GM12872 (cell line): ENCODE measurements around the gene ATP5F1A.

Experiments
- CTCF ChIP-seq: IDR thresholded peaks from 3 replicates; pipeline ENCODE4 v1.5.1; 2011; ENCODE audit warnings: low read depth, mild to moderate bottlenecking, low read length, moderate library complexity; ENCODE audit not compliant: insufficient read depth

ATP5F1A gene

GRCh38 chr18:46097801-46098615, at the start of gene ATP5F1A:
ATP5F1A (minus strand) TSS chr18:46098296; CDS start chr18:46098231, 65 bp downstream.
- 0 out of 3 replicates have a peak, but pooled peaks have one; percentile 12 for TF ChIP-seq CTCF

- no peak for TF ChIP-seq CTCF
Observed at GRCh38 chr18:46141199-46141598, 43.1 kb upstream of the ATP5F1A start.

GRCh38 chr18:46140173-46140572, 42.1 kb upstream of the ATP5F1A start:
- no peak for TF ChIP-seq CTCF

- TF ChIP-seq CTCF, result no peak
Observed at GRCh38 chr18:46134920-46135675, 37.0 kb upstream of the ATP5F1A start.

- TF ChIP-seq CTCF, result no peak
Observed at GRCh38 chr18:46133534-46133933, 35.4 kb upstream of the ATP5F1A start.

GRCh38 chr18:46130061-46130460, 32.0 kb upstream of the ATP5F1A start:
- TF ChIP-seq CTCF, result no peak

- TF ChIP-seq CTCF, result no peak
Observed at GRCh38 chr18:46113751-46114150, 15.7 kb upstream of the ATP5F1A start.
